Activated T-helper 1 cell treated with anti-CD3 and anti-CD28 coated beads, Interleukin-12 subunit alpha, Interleukin-12 subunit beta, Interleukin-2, Interleukin-4 antibody, amounts not matched to agents 30 ng/mL and 10 ng/mL and 1 ng/mL, durations not matched to agents 14 hours and 24 hours and 36 hours (primary cell): ENCODE data around the gene DBNDD2. TPM values are rescaled to one million over a fixed set of nuclear protein-coding genes. Genes with fewer than 3 reads are reported as not detected.

Experiments
- DNase-seq: peaks from one replicate; pipeline ENCODE4 v3.0.0; 2021; ENCODE audit warnings: low spot score
- H3K27ac Mint-ChIP-seq: one replicate; pipeline ENCODE4 v1.8.0; 2021; ENCODE audit warnings: mild to moderate bottlenecking, mixed read lengths
- H3K27me3 Mint-ChIP-seq: one replicate; pipeline ENCODE4 v1.8.0; 2022; ENCODE audit warnings: mild to moderate bottlenecking, moderate library complexity, mixed read lengths; ENCODE audit not compliant: insufficient read depth
- H3K36me3 Mint-ChIP-seq: one replicate; pipeline ENCODE4 v1.8.0; 2021; ENCODE audit warnings: low read depth, mixed read lengths
- H3K4me1 Mint-ChIP-seq: one replicate; pipeline ENCODE4 v1.8.0; 2021; ENCODE audit warnings: low read depth, mixed read lengths
- H3K4me3 Mint-ChIP-seq: one replicate; pipeline ENCODE4 v1.8.0; 2021; ENCODE audit warnings: mild to moderate bottlenecking, moderate library complexity, mixed read lengths
- H3K9me3 Mint-ChIP-seq: one replicate; pipeline ENCODE4 v1.8.0; 2021; ENCODE audit warnings: mixed read lengths
- intact Hi-C: fragments of 100-400 bp; cut with micrococcal nuclease; formaldehyde crosslinking; loops from one replicate; pipeline ENCODE4 v1.15.1; 2024
- total RNA-seq: library from RNA; stranded (reverse); gene quantifications from 2 replicates; pipeline ENCODE4 v1.2.3, GENCODE V29; 2022

Gene DBNDD2
- total RNA-seq, 1 donor from 2014 or later: 24.6 TPM

- intact Hi-C loops: no loop called here
- no peaks in the 10 kb centered on the region for H3K36me3 Mint-ChIP-seq
- peaks cover 6% of the 10 kb centered on the region for H3K9me3 Mint-ChIP-seq
- H3K4me1 Mint-ChIP-seq: peaks cover 1% of the 10 kb centered on the region
- DNase-seq: no peak
- H3K27me3 Mint-ChIP-seq: no peaks in the 10 kb centered on the region
- no peak overlapping the region for H3K4me3 Mint-ChIP-seq
- H3K27ac Mint-ChIP-seq: no peak overlapping the region
These were observed 15.4 kb upstream of the DBNDD2 start for GRCh38 chr20:45392733-45393132.

- no peak overlapping the region for H3K27ac Mint-ChIP-seq
- H3K4me3 Mint-ChIP-seq: no peak overlapping the region
- no peaks in the 10 kb centered on the region for H3K27me3 Mint-ChIP-seq
- H3K4me1 Mint-ChIP-seq: no peaks in the 10 kb centered on the region
- no peak for DNase-seq
- no peaks in the 10 kb centered on the region for H3K36me3 Mint-ChIP-seq
- H3K9me3 Mint-ChIP-seq: peaks cover 7% of the 10 kb centered on the region
- intact Hi-C loops: no loop called here
These were observed 13.6 kb upstream of the DBNDD2 start for GRCh38 chr20:45394221-45395113.

GRCh38 chr20:45395114-45395415 lies 13.0 kb upstream of the DBNDD2 start:
- no peaks in the 10 kb centered on the region for H3K27me3 Mint-ChIP-seq
- H3K9me3 Mint-ChIP-seq: peaks cover 13% of the 10 kb centered on the region
- peaks cover 4% of the 10 kb centered on the region for H3K36me3 Mint-ChIP-seq
- DNase-seq: no peak
- no peaks in the 10 kb centered on the region for H3K4me1 Mint-ChIP-seq
- no peak overlapping the region for H3K4me3 Mint-ChIP-seq
- intact Hi-C loops: no loop called here
- H3K27ac Mint-ChIP-seq: no peak overlapping the region

GRCh38 chr20:45399018-45399417 lies 9.1 kb upstream of the DBNDD2 start:
- Mint-ChIP-seq H3K9me3 (peaks cover 35% of the 10 kb centered on the region), H3K4me3 (no peak overlapping the region), H3K36me3 (peaks cover 11% of the 10 kb centered on the region), H3K4me1 (no peaks in the 10 kb centered on the region), H3K27ac (no peak overlapping the region), H3K27me3 (peaks cover 3% of the 10 kb centered on the region)
- no peak for DNase-seq
- intact Hi-C loops: no loop called here

GRCh38 chr20:45400346-45401031 lies 7.6 kb upstream of the DBNDD2 start:
- H3K9me3 Mint-ChIP-seq: peaks cover 35% of the 10 kb centered on the region
- H3K36me3 Mint-ChIP-seq: peaks cover 11% of the 10 kb centered on the region
- intact Hi-C loops: no loop called here
- peaks cover 12% of the 10 kb centered on the region for H3K27me3 Mint-ChIP-seq
- H3K4me1 Mint-ChIP-seq: peaks cover 6% of the 10 kb centered on the region
- DNase-seq: no peak
- H3K27ac Mint-ChIP-seq: no peak overlapping the region
- H3K4me3 Mint-ChIP-seq: no peak overlapping the region

- Mint-ChIP-seq H3K36me3 (peaks cover 11% of the 10 kb centered on the region), H3K4me1 (peaks cover 13% of the 10 kb centered on the region), H3K9me3 (peaks cover 35% of the 10 kb centered on the region), H3K4me3 (no peak overlapping the region), H3K27me3 (peaks cover 13% of the 10 kb centered on the region), H3K27ac (no peak overlapping the region)
- intact Hi-C loops: no loop called here
- no peak for DNase-seq
These were observed 5.1 kb upstream of the DBNDD2 start for GRCh38 chr20:45402946-45403345.

GRCh38 chr20:45404438-45404837 lies 3.7 kb upstream of the DBNDD2 start:
- Mint-ChIP-seq H3K36me3 (peaks cover 11% of the 10 kb centered on the region), H3K9me3 (peaks cover 28% of the 10 kb centered on the region), H3K4me1 (peaks cover 21% of the 10 kb centered on the region), H3K4me3 (peak overlapping the region; percentile 81), H3K27ac (peak overlapping the region; percentile 34), H3K27me3 (peaks cover 13% of the 10 kb centered on the region)
- intact Hi-C loops: no loop called here
- no peak for DNase-seq

- Mint-ChIP-seq H3K36me3 (peaks cover 6% of the 10 kb centered on the region), H3K27me3 (peaks cover 13% of the 10 kb centered on the region), H3K4me1 (peaks cover 21% of the 10 kb centered on the region), H3K4me3 (peak overlapping the region; percentile 81), H3K9me3 (peaks cover 16% of the 10 kb centered on the region), H3K27ac (peak overlapping the region; percentile 59)
- intact Hi-C loops: loop anchor here (2.0 kb wide), 2 partner anchors 31 to 43 kb away; partner anchors contain the start of gene SYS1
- no peak for DNase-seq
These were observed 2.4 kb upstream of the DBNDD2 start for GRCh38 chr20:45405571-45406259.

- intact Hi-C loops: loop anchor here (1.0 to 2.0 kb wide), 3 partner anchors 10 to 44 kb away; partner anchors contain the start of genes PIGT and SYS1
- DNase-seq: peak; percentile 19
- peaks cover 21% of the 10 kb centered on the region for H3K4me1 Mint-ChIP-seq
These were observed 1.6 kb upstream of the DBNDD2 start for GRCh38 chr20:45406260-45407066.

GRCh38 chr20:45407067-45407745 lies 883 bp upstream of the DBNDD2 start:
- peak overlapping the region; percentile 77 for H3K27ac Mint-ChIP-seq
- intact Hi-C loops: loop anchor here (1.0 to 2.0 kb wide), 3 partner anchors 9 to 44 kb away; partner anchors contain the start of genes PIGT and SYS1
- H3K4me3 Mint-ChIP-seq: peak overlapping the region; percentile 80
- DNase-seq: no peak
- peaks cover 5% of the 10 kb centered on the region for H3K36me3 Mint-ChIP-seq
- H3K27me3 Mint-ChIP-seq: peaks cover 13% of the 10 kb centered on the region
- peaks cover 21% of the 10 kb centered on the region for H3K4me1 Mint-ChIP-seq
- H3K9me3 Mint-ChIP-seq: peaks cover 4% of the 10 kb centered on the region

More at GRCh38 chr20:45406260-45407066, 1.6 kb upstream of the DBNDD2 start:
- Mint-ChIP-seq H3K36me3 (peaks cover 7% of the 10 kb centered on the region), H3K4me3 (peak overlapping the region; percentile 80), H3K9me3 (peaks cover 11% of the 10 kb centered on the region), H3K27me3 (peaks cover 13% of the 10 kb centered on the region), H3K27ac (peak overlapping the region; percentile 77)

- intact Hi-C loops: no loop called here
- no peak for DNase-seq
- H3K36me3 Mint-ChIP-seq: peaks cover 5% of the 10 kb centered on the region
- H3K27me3 Mint-ChIP-seq: peaks cover 12% of the 10 kb centered on the region
- peak overlapping the region; percentile 37 for H3K4me3 Mint-ChIP-seq
- no peak overlapping the region for H3K27ac Mint-ChIP-seq
- peaks cover 21% of the 10 kb centered on the region for H3K4me1 Mint-ChIP-seq
- no peaks in the 10 kb centered on the region for H3K9me3 Mint-ChIP-seq
These were observed 641 bp downstream of the DBNDD2 start for GRCh38 chr20:45408646-45409213.
